ENCODE measurements around the gene CNOT1.

DNA sequence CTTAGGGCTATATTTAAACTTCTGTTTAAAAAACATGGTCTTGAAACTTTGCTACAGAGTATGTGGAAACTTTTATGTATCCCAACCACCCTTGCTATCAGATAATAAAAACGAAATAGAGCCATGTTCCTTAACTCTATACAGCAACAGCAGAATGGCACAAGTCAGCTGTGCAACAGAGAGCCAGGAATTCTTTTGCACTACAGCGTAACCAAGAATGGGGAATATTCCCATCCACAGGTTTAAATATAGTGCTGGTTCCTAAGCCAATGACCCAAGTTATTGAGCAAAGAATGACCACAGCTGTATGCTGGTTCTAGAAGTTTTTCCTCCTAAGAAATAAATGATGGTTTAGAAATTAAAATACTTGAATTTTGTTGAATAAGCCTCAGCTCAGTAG is 81.2 kb downstream of the CNOT1 start:
- TF ChIP-seq, protein P1, sequence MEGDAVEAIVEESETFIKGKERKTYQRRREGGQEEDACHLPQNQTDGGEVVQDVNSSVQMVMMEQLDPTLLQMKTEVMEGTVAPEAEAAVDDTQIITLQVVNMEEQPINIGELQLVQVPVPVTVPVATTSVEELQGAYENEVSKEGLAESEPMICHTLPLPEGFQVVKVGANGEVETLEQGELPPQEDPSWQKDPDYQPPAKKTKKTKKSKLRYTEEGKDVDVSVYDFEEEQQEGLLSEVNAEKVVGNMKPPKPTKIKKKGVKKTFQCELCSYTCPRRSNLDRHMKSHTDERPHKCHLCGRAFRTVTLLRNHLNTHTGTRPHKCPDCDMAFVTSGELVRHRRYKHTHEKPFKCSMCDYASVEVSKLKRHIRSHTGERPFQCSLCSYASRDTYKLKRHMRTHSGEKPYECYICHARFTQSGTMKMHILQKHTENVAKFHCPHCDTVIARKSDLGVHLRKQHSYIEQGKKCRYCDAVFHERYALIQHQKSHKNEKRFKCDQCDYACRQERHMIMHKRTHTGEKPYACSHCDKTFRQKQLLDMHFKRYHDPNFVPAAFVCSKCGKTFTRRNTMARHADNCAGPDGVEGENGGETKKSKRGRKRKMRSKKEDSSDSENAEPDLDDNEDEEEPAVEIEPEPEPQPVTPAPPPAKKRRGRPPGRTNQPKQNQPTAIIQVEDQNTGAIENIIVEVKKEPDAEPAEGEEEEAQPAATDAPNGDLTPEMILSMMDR (conservative IDR thresholded peaks at IDR 0.05; ENCODE audit: low read depth, low read length) = no peak
- TF ChIP-seq EZH2phosphoT487 (IDR thresholded peaks at IDR 0.05; ENCODE audit: borderline replicate concordance, low read length) = no peak
- TF ChIP-seq EZH2 (IDR thresholded peaks at IDR 0.05; ENCODE audit: low read length, unreplicated experiment) = no peak
